Measurements from ENCODE around the gene EPS8L1.
"Not testable (repeated sequence)": the region's sequence is repeated elsewhere in the genome, so short reads cannot be mapped to it uniquely, and the experiment has no call there.

The EPS8L1 gene

GRCh38 chr19:55098716-55099556 is 23.3 kb downstream of the EPS8L1 start:
- Histone ChIP-seq H3K4me3 (ENCODE audit: low read depth, low read length) (no peak overlapping the region), H3K9me3 (ENCODE audit: control insufficient read depth, insufficient read depth, low read length) (no peaks in the 10 kb centered on the region; the same call in 1 of the 2 replicates), H3K27me3 (ENCODE audit: control insufficient read depth, insufficient read depth, low read length) (no peaks in the 10 kb centered on the region), H3K27ac (ENCODE audit: low read depth, low read length) (no peak overlapping the region), H3K36me3 (ENCODE audit: control insufficient read depth, insufficient read depth, low read length) (peaks cover 33% of the 10 kb centered on the region), H3K9ac (ENCODE audit: low read depth, low read length) (no peak overlapping the region), H3K4me1 (ENCODE audit: control insufficient read depth, insufficient read depth, low read length) (peaks cover 12% of the 10 kb centered on the region; the same call in 1 of the 2 replicates)

GRCh38 chr19:55099557-55100506 is 24.2 kb downstream of the EPS8L1 start:
- Histone ChIP-seq H3K4me1 (ENCODE audit: control insufficient read depth, insufficient read depth, low read length) (peaks cover 7% of the 10 kb centered on the region; the same call in 1 of the 2 replicates), H3K27ac (ENCODE audit: low read depth, low read length) (no peak overlapping the region), H3K9ac (ENCODE audit: low read depth, low read length) (no peak overlapping the region), H3K27me3 (ENCODE audit: control insufficient read depth, insufficient read depth, low read length) (no peaks in the 10 kb centered on the region), H3K36me3 (ENCODE audit: control insufficient read depth, insufficient read depth, low read length) (peaks cover 31% of the 10 kb centered on the region), H3K4me3 (ENCODE audit: low read depth, low read length) (no peak overlapping the region), H3K9me3 (ENCODE audit: control insufficient read depth, insufficient read depth, low read length) (no peaks in the 10 kb centered on the region; the same call in 1 of the 2 replicates)

GRCh38 chr19:55101261-55101660 is 25.6 kb downstream of the EPS8L1 start:
- peaks cover 25% of the 10 kb centered on the region for H3K36me3 ChIP-seq (ENCODE audit: control insufficient read depth, insufficient read depth, low read length)

GRCh38 chr19:55103190-55103589 is 27.5 kb downstream of the EPS8L1 start:
- Histone ChIP-seq H3K27ac (ENCODE audit: low read depth, low read length) (no peak overlapping the region), H3K4me1 (ENCODE audit: control insufficient read depth, insufficient read depth, low read length) (no peaks in the 10 kb centered on the region), H3K9ac (ENCODE audit: low read depth, low read length) (no peak overlapping the region), H3K27me3 (ENCODE audit: control insufficient read depth, insufficient read depth, low read length) (no peaks in the 10 kb centered on the region), H3K9me3 (ENCODE audit: control insufficient read depth, insufficient read depth, low read length) (no peaks in the 10 kb centered on the region; the same call in 1 of the 2 replicates), H3K36me3 (ENCODE audit: control insufficient read depth, insufficient read depth, low read length) (peaks cover 25% of the 10 kb centered on the region), H3K4me3 (ENCODE audit: low read depth, low read length) (no peak overlapping the region)

More at GRCh38 chr19:55101261-55101660, 25.6 kb downstream of the EPS8L1 start:
- Histone ChIP-seq H3K27ac (ENCODE audit: low read depth, low read length) (no peak overlapping the region), H3K27me3 (ENCODE audit: control insufficient read depth, insufficient read depth, low read length) (no peaks in the 10 kb centered on the region), H3K9me3 (ENCODE audit: control insufficient read depth, insufficient read depth, low read length) (no peaks in the 10 kb centered on the region; the same call in 1 of the 2 replicates), H3K4me3 (ENCODE audit: low read depth, low read length) (no peak overlapping the region), H3K9ac (ENCODE audit: low read depth, low read length) (no peak overlapping the region), H3K4me1 (ENCODE audit: control insufficient read depth, insufficient read depth, low read length) (no peaks in the 10 kb centered on the region)

- no peaks in the 10 kb centered on the region for H3K4me1 ChIP-seq (ENCODE audit: control insufficient read depth, insufficient read depth, low read length)
- H3K9me3 ChIP-seq (ENCODE audit: control insufficient read depth, insufficient read depth, low read length), result no peaks in the 10 kb centered on the region; the same call in 1 of the 2 replicates
- no peak overlapping the region for H3K4me3 ChIP-seq (ENCODE audit: low read depth, low read length)
- H3K9ac ChIP-seq (ENCODE audit: low read depth, low read length), result no peak overlapping the region
- H3K27ac ChIP-seq (ENCODE audit: low read depth, low read length), result no peak overlapping the region
- H3K36me3 ChIP-seq (ENCODE audit: control insufficient read depth, insufficient read depth, low read length), result peaks cover 29% of the 10 kb centered on the region
- H3K27me3 ChIP-seq (ENCODE audit: control insufficient read depth, insufficient read depth, low read length), result no peaks in the 10 kb centered on the region
Measured at GRCh38 chr19:55105237-55105636, 29.6 kb downstream of the EPS8L1 start.

GRCh38 chr19:55106591-55106990 is 30.9 kb downstream of the EPS8L1 start:
- Histone ChIP-seq H3K4me3 (ENCODE audit: low read depth, low read length) (no peak overlapping the region), H3K4me1 (ENCODE audit: control insufficient read depth, insufficient read depth, low read length) (no peaks in the 10 kb centered on the region), H3K27ac (ENCODE audit: low read depth, low read length) (no peak overlapping the region), H3K36me3 (ENCODE audit: control insufficient read depth, insufficient read depth, low read length) (peaks cover 25% of the 10 kb centered on the region), H3K9me3 (ENCODE audit: control insufficient read depth, insufficient read depth, low read length) (no peaks in the 10 kb centered on the region; the same call in 1 of the 2 replicates), H3K27me3 (ENCODE audit: control insufficient read depth, insufficient read depth, low read length) (no peaks in the 10 kb centered on the region), H3K9ac (ENCODE audit: low read depth, low read length) (no peak overlapping the region)

GRCh38 chr19:55107252-55107651 is 31.6 kb downstream of the EPS8L1 start:
- H3K9ac ChIP-seq (ENCODE audit: low read depth, low read length); H3K27me3 ChIP-seq (ENCODE audit: control insufficient read depth, insufficient read depth, low read length); H3K4me1 ChIP-seq (ENCODE audit: control insufficient read depth, insufficient read depth, low read length); H3K4me3 ChIP-seq (ENCODE audit: low read depth, low read length); H3K27ac ChIP-seq (ENCODE audit: low read depth, low read length); H3K9me3 ChIP-seq (ENCODE audit: control insufficient read depth, insufficient read depth, low read length): not testable (repeated sequence)
- peaks cover 20% of the 10 kb centered on the region for H3K36me3 ChIP-seq (ENCODE audit: control insufficient read depth, insufficient read depth, low read length)

- Histone ChIP-seq H3K27me3 (ENCODE audit: control insufficient read depth, insufficient read depth, low read length) (no peaks in the 10 kb centered on the region), H3K27ac (ENCODE audit: low read depth, low read length) (no peak overlapping the region), H3K4me1 (ENCODE audit: control insufficient read depth, insufficient read depth, low read length) (peaks cover 6% of the 10 kb centered on the region), H3K4me3 (ENCODE audit: low read depth, low read length) (no peak overlapping the region), H3K36me3 (ENCODE audit: control insufficient read depth, insufficient read depth, low read length) (peaks cover 11% of the 10 kb centered on the region), H3K9ac (ENCODE audit: low read depth, low read length) (no peak overlapping the region), H3K9me3 (ENCODE audit: control insufficient read depth, insufficient read depth, low read length) (no peaks in the 10 kb centered on the region)
Measured at GRCh38 chr19:55109527-55110291, 34.0 kb downstream of the EPS8L1 start.

GRCh38 chr19:55111238-55111831 is 35.7 kb downstream of the EPS8L1 start:
- H3K9ac ChIP-seq (ENCODE audit: low read depth, low read length), result no peak overlapping the region
- no peak overlapping the region for H3K4me3 ChIP-seq (ENCODE audit: low read depth, low read length)
- no peaks in the 10 kb centered on the region for H3K9me3 ChIP-seq (ENCODE audit: control insufficient read depth, insufficient read depth, low read length)
- peaks cover 11% of the 10 kb centered on the region for H3K4me1 ChIP-seq (ENCODE audit: control insufficient read depth, insufficient read depth, low read length)
- peaks cover 11% of the 10 kb centered on the region for H3K36me3 ChIP-seq (ENCODE audit: control insufficient read depth, insufficient read depth, low read length)
- H3K27me3 ChIP-seq (ENCODE audit: control insufficient read depth, insufficient read depth, low read length), result no peaks in the 10 kb centered on the region
- no peak overlapping the region for H3K27ac ChIP-seq (ENCODE audit: low read depth, low read length)

GRCh38 chr19:55112246-55112776 is 36.6 kb downstream of the EPS8L1 start:
- Histone ChIP-seq H3K9ac (ENCODE audit: low read depth, low read length) (no peak overlapping the region), H3K4me1 (ENCODE audit: control insufficient read depth, insufficient read depth, low read length) (peaks cover 11% of the 10 kb centered on the region), H3K27me3 (ENCODE audit: control insufficient read depth, insufficient read depth, low read length) (no peaks in the 10 kb centered on the region), H3K36me3 (ENCODE audit: control insufficient read depth, insufficient read depth, low read length) (peaks cover 11% of the 10 kb centered on the region), H3K9me3 (ENCODE audit: control insufficient read depth, insufficient read depth, low read length) (no peaks in the 10 kb centered on the region), H3K27ac (ENCODE audit: low read depth, low read length) (no peak overlapping the region), H3K4me3 (ENCODE audit: low read depth, low read length) (no peak overlapping the region)
